Natural killer cell treated with Interleukin-12 subunit alpha and Interleukin-12 subunit beta and Interleukin-15 and Interleukin-18, amount 100 ng/mL, for 72 hours (primary cell): ENCODE measurements around the gene GCSAM. TPM values are rescaled to one million over a fixed set of nuclear protein-coding genes. Genes with fewer than 3 reads are reported as not detected.
"Not testable (repeated sequence)": the region's sequence is repeated elsewhere in the genome, so short reads cannot be mapped to it uniquely, and the experiment has no call there.

Experiments
- ATAC-seq, 2 donors: fragments of 150-1000 bp; cut with Tn5 transposase in 1 of 2; sonication (Bioruptor Pico), chemical (Tn5 transposase) in 1 of 2; 2 replicates each; pipeline ENCODE4 v1.10.0; 2021
- DNase-seq: peaks from one replicate; pipeline ENCODE4 v3.0.0; 2022; ENCODE audit warnings: low spot score
- H3K27ac Mint-ChIP-seq, 2 donors: 1 replicate in 1 of 2; 2 replicates in 1 of 2; pipeline ENCODE4 v1.8.0; 2022; ENCODE audit warnings: mixed read lengths in 2 of 2, mild to moderate bottlenecking in 1 of 2, moderate library complexity in 1 of 2
- H3K27me3 Mint-ChIP-seq, 2 donors: 1 replicate in 1 of 2; 2 replicates in 1 of 2; pipeline ENCODE4 v1.8.0; 2022; ENCODE audit warnings: mixed read lengths in 2 of 2
- H3K36me3 Mint-ChIP-seq: one replicate; pipeline ENCODE4 v1.8.0; 2022; ENCODE audit warnings: mixed read lengths
- H3K4me1 Mint-ChIP-seq, 2 donors: 1 replicate in 1 of 2; 2 replicates in 1 of 2; pipeline ENCODE4 v1.8.0; 2022; ENCODE audit warnings: low read depth in 2 of 2, mixed read lengths in 2 of 2, mild to moderate bottlenecking in 1 of 2
- H3K4me3 Mint-ChIP-seq: one replicate; pipeline ENCODE4 v1.8.0; 2022; ENCODE audit warnings: mixed read lengths
- H3K9me3 Mint-ChIP-seq: 2 replicates; pipeline ENCODE4 v1.8.0; 2022; ENCODE audit warnings: mixed read lengths
- total RNA-seq, 2 donors: library from RNA; stranded (reverse); gene quantifications; one replicate each; pipeline ENCODE4 v1.2.3, GENCODE V29; 2022

GCSAM gene
- total RNA-seq, 2 donors from 2014 or later, result 1.00 to 5.3 TPM

DNA sequence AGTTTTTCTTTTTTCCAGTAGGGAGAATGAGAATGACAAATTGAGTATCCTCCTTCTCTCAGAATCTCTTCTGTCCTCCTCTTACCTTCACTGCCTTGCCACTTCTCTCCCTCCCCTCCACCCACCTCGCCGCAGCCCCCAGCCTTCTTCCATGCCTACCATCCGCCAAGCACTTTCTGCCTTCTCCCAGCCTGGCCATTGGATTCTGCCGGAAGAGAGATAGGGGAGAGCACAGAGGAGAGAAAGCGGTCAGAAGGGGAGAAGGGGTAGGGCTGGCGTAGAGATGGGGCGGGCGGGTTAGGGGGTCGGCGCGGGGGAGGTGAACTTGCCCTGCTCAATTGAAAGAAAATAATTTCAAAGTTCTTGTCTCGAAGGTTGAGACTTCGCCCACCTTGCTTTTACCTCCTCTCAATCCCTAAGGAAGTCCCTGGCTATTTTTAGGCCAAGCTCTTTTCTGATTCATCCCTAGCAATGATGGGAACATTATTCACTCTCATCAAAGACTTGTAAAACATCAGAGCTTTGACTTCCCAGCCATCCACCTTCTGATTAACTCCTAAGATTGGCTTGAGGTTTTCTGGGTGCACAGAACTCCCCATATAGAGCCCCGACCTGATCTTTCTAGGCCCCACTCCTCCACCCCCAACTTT, 46.0 kb downstream of the GCSAM start:
- DNase-seq (no peak), ATAC-seq (no peak)
- H3K27ac Mint-ChIP-seq, result peak overlapping the region in 1 of 2 donors; percentile 65
- H3K4me1 Mint-ChIP-seq, result peaks cover 10 to 19% of the 10 kb centered on the region in 2 donors
- peaks cover 12 to 26% of the 10 kb centered on the region in 2 donors for H3K27me3 Mint-ChIP-seq
- no peaks in the 10 kb centered on the region for H3K36me3 Mint-ChIP-seq
- peak overlapping the region; percentile 71 for H3K4me3 Mint-ChIP-seq
- no peaks in the 10 kb centered on the region for H3K9me3 Mint-ChIP-seq

DNA sequence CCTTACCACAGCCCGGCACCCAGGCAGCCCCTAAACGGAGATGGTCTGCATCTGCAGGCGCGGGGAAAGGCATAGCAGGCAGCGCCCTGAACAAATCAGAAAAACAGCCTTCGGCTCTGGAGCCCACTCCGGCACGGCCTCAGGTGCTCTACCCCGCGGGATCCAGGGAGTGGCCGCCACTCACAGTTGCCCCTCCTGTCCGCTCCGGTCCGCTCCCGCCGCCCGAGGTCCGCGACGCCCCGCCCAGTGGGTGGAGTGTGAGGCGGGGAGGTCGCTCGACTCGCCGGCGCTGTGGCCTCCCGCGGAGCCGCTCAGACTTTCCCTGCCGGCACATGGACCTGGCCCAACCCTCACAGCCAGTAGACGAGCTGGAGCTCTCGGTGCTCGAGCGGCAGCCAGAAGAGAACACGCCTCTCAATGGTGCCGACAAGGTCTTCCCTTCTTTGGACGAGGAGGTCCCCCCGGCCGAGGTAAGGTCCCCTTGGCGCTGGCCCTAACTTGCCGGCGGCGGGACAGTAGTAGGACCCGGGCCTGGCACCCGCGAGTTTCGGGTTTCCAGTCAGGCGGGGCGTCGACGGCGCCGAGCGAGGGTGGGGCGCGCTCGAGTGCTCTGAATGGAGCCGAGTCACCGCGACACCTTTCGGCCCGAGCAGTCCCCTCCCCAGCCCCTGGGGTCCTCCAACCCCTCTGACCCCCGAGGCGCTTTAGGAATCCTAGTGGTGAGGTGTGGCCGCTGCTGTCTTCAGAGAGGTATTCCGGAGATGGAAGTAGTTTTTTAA, 46.8 kb downstream of the GCSAM start, which contains the start of gene C3orf52:
C3orf52 (plus strand) TSS at position 314 of the 779 bp plus-strand sequence; CDS start at position 333, 19 bp downstream.
- ATAC-seq, result peak; percentile 94
- H3K9me3 Mint-ChIP-seq, result no peaks in the 10 kb centered on the region
- DNase-seq, result peak; percentile 73
- H3K4me3 Mint-ChIP-seq, result peak within 1 kb of the TSS; percentile 71
- peaks cover 12 to 26% of the 10 kb centered on the region in 2 donors for H3K27me3 Mint-ChIP-seq
- no peaks in the 10 kb centered on the region for H3K36me3 Mint-ChIP-seq
- H3K27ac Mint-ChIP-seq, result peak within 1 kb of the TSS in 1 of 2 donors; percentile 65
- H3K4me1 Mint-ChIP-seq, result peaks cover 10 to 19% of the 10 kb centered on the region in 2 donors

DNA sequence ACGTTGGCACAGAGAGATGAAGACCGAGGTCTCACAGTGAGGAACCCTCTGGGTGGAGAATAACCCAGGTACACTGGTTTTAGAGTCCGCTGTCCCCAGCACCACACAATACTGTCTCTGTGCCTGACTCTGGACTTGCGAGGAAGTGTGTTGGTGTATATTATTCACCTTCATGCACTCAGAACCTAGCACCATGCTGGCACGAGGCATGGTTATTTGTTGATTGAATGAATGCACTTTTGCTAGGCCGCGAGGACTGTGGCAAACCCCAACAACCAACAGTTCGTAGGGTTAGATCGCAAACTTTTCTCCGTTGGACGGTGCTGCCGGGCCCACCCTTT, 47.3 kb downstream of the GCSAM start:
- ATAC-seq (no peak), DNase-seq (no peak)
- Mint-ChIP-seq H3K36me3 (no peaks in the 10 kb centered on the region), H3K27ac (no peak overlapping the region), H3K9me3 (no peaks in the 10 kb centered on the region), H3K4me1 (peaks cover 6 to 16% of the 10 kb centered on the region in 2 donors), H3K27me3 (peaks cover 12 to 26% of the 10 kb centered on the region in 2 donors), H3K4me3 (peak overlapping the region; percentile 71)

DNA sequence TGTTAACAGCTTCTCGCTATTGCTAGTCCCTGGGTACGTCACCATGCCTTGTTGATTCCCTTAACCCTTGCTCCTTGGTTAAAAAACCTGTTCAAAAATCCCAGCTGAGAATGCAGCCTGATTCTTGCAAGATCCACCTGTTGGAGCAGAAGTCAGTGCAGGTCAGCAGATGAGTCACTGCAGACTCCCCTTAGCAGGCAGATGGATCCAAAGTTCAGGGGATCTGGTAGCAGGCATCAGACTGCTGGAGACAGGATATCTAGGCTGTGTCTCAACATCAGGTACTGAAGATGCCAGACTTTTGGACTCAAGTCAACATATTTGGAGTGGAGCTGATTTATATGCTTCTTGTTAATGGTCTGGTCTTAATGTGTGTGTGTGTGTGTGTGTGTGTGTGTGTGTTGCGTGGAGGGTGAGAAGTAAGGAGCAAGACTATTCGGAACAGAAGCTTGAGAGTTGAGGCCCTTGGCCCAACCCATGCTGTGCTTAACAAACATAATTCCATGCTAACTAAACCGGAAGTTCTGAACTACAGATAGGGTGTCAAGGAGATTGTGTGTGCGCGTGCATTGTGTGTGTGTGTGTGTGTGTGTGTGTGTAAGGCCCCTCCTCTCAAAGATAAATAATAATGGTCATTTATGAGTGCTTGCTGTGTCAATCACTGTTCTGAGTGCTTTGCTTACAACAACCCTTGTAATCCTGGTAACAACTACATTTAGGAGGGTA, 47.9 kb downstream of the GCSAM start:
- H3K27ac Mint-ChIP-seq, result no peak overlapping the region
- H3K9me3 Mint-ChIP-seq, result no peaks in the 10 kb centered on the region
- H3K36me3 Mint-ChIP-seq, result no peaks in the 10 kb centered on the region
- H3K4me3 Mint-ChIP-seq, result peak overlapping the region; percentile 71
- peaks cover 12 to 26% of the 10 kb centered on the region in 2 donors for H3K27me3 Mint-ChIP-seq
- ATAC-seq (no peak), DNase-seq (no peak)
- H3K4me1 Mint-ChIP-seq, result peaks cover 6 to 11% of the 10 kb centered on the region in 2 donors

DNA sequence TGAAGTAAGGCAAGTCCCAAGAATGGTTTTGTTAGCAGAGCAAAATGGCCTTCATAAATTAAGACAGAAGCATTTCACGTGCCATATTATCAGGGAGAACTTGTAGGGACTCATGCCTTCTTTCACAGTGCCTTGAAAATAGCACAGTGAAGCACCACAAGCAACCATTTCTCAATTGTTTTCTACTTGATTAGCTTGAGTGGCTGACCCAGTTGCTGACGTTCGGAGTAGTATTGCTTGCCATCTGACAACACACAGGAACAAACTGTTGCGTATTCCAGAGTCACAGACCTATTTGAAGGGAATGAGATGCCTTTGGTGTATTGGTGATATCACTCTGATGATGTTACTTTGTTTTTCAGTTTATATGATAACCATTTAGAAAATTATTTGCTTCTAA, 49.8 kb downstream of the GCSAM start:
- Mint-ChIP-seq H3K36me3 (no peaks in the 10 kb centered on the region), H3K4me1 (peaks cover 6 to 10% of the 10 kb centered on the region in 2 donors), H3K4me3 (no peak overlapping the region), H3K9me3 (no peaks in the 10 kb centered on the region), H3K27me3 (peaks cover 7 to 20% of the 10 kb centered on the region in 2 donors), H3K27ac (no peak overlapping the region)
- ATAC-seq (no peak), DNase-seq (no peak)

DNA sequence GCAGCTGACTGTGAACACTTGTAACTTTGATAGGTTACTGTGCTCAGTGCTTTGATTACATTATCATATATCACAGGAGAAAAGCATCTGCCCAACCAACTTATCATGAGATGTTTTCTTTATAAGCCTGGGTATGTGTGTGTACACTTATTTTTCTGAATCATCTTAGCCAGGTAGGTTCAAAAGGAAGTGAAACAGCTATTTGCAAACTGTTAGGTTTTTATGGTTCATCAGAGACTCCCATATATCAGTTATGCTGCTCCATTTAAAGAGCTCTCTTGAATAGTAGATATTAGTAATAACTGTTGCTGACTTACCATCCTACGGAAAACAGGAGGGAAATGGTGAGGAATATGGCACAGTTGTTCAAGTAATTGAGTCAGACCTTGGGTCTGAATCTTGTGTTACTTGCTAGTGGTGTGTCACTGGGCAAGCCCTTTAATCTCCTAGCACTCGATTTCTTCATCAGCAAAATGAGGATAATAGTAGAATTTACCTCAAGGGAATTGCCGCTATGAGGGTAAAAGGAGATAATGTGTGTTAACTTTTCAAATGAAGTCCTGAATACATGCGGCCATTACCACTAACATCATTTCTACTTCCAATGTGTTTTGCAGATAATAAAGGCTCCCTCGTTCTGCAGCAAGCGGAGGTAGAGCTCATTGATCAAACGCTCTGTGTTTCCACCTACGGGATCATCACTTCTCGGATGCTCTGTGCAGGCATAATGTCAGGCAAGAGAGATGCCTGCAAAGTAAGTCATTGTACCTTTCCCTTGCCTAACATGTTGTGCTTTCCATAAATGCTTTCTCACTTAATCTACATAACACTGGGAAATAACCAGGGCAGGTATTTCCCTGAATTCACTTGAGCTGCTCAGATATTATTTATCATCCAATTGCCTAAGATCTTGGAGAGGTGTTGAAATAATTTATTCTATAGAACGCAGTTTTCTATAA, 54.6 kb downstream of the GCSAM start:
- Mint-ChIP-seq H3K36me3 (no peaks in the 10 kb centered on the region), H3K4me3 (no peak overlapping the region), H3K4me1 (no peaks in the 10 kb centered on the region), H3K27ac (no peak overlapping the region), H3K27me3 (peaks cover 7% of the 10 kb centered on the region in 2 donors), H3K9me3 (no peaks in the 10 kb centered on the region)
- ATAC-seq, result no peak
- DNase-seq, result no peak

DNA sequence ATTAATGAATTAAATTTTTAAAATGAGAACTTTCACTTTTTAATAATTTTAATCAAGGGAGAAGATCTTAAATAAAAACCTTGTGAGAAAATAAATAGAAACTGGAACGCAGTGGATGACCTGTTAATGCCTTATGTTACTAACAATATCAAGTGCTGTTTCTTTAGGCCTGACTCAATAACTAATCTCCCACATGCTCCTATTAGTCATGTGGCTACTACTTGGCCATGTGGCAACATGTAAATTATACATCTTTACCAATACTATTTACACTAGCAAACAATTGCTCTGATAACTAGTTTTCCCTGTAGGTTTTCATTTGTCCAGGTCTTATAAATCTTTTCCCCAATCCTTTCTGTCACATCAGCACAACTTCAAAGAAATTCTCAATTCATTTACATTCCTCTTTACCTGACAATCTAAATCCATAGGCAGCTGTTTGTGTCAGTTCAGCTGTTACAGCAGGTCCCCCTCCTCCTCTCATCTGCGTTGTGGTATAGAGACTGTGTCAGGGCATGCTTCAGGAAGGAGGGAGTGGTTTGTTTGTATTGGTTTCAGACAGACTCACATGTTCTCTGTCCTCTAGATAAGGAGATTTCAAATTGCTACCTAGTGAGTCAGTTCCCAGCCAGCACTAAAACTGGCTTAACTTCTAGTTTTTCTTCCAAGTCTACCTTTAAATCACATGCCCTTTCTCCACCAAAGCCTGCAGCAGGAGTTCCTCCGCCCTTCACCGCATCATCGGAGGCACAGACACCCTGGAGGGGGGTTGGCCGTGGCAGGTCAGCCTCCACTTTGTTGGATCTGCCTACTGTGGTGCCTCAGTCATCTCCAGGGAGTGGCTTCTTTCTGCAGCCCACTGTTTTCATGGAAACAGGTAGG, 58.2 kb downstream of the GCSAM start:
- H3K9me3 Mint-ChIP-seq, result no peaks in the 10 kb centered on the region
- no peak for ATAC-seq
- H3K4me3 Mint-ChIP-seq, result no peak overlapping the region
- no peak for DNase-seq
- peaks cover 15 to 23% of the 10 kb centered on the region in 2 donors for H3K27me3 Mint-ChIP-seq
- H3K27ac Mint-ChIP-seq, result no peak overlapping the region
- H3K4me1 Mint-ChIP-seq, result no peaks in the 10 kb centered on the region
- no peaks in the 10 kb centered on the region for H3K36me3 Mint-ChIP-seq

DNA sequence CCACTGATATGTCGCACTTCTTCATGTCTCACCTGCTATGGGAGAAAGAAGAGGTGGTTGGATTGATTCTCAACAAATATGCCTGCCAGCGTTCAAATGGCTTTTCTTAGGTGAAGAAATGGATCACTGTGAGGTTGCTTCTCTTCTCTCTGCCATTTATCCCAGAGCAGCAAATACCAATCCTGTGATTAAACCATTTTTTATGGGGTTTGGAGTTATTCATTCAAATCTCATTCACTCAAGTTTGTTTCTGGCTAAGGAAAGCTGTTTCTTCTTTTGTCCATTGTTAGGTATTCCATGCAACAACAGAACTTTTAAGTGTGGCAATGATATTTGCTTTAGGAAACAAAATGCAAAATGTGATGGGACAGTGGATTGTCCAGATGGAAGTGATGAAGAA, 59.0 kb downstream of the GCSAM start:
- H3K27me3 Mint-ChIP-seq, result peaks cover 19 to 29% of the 10 kb centered on the region in 2 donors
- no peaks in the 10 kb centered on the region for H3K9me3 Mint-ChIP-seq
- ATAC-seq, result no peak
- H3K4me3 Mint-ChIP-seq, result no peak overlapping the region
- H3K36me3 Mint-ChIP-seq, result no peaks in the 10 kb centered on the region
- no peak for DNase-seq
- H3K27ac Mint-ChIP-seq, result no peak overlapping the region
- H3K4me1 Mint-ChIP-seq, result no peaks in the 10 kb centered on the region

DNA sequence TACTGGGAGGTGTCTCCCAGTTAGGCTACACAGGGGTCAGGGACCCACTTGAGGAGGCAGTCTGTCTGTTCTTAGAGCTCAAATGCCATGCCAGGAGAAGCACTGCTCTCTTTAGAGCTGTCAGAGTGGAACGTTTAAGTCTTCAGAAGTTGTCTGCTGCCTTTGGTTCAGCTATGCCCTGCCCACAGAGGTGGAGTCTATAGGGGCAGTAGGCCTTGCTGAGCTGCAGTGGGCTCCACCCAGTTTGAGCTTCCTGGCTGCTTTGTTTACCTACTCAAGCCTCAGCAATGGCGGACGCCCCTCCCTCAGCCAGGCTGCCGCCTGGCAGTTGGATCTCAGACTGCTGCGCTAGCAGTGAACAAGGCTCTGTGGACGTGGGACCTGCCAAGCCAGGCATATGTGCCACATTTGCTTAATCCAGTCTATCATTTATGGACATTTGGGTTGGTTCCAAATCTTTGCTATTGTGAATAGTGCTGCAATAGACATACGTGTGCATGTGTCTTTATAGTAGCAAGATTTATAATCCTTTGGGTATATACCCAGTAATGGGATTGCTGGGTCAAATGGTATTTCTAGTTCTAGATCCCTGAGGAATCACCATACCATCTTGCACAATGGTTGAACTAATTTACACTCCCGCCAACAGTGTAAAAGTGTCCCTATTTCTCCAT, 60.5 kb downstream of the GCSAM start:
- H3K36me3 Mint-ChIP-seq, DNase-seq, H3K4me1 Mint-ChIP-seq, H3K4me3 Mint-ChIP-seq, H3K27ac Mint-ChIP-seq, ATAC-seq, H3K9me3 Mint-ChIP-seq: not testable (repeated sequence)
- H3K27me3 Mint-ChIP-seq, result peaks cover 17 to 44% of the 10 kb centered on the region in 2 donors
